SKM-1 treated with dmso at 0.1 percent for 144 hours (cell line): ENCODE data around the gene ALG13.
"Not testable (repeated sequence)": the region's sequence is repeated elsewhere in the genome, so short reads cannot be mapped to it uniquely, and the experiment has no call there.

Experiments
- DNase-seq: peaks from one replicate; lab custom pipeline; 2025; ENCODE audit not compliant: unreplicated experiment; lab: John Stamatoyannopoulos, UW

The ALG13 gene

GRCh38 chrX:111756486-111756885, 75.5 kb downstream of the ALG13 start:
- DNase-seq: no peak

- no peak for DNase-seq
These were observed 78.7 kb downstream of the ALG13 start for GRCh38 chrX:111759686-111760085.

GRCh38 chrX:111761578-111762135, 80.7 kb downstream of the ALG13 start:
- DNase-seq: no peak

- DNase-seq: no peak
These were observed 97.6 kb downstream of the ALG13 start for GRCh38 chrX:111778591-111778990.

GRCh38 chrX:111779582-111779981, 98.6 kb downstream of the ALG13 start:
- peak; percentile 18 for DNase-seq

GRCh38 chrX:111784667-111785066, 103.7 kb downstream of the ALG13 start:
- DNase-seq: no peak

- not testable (repeated sequence) for DNase-seq
These were observed 109.1 kb downstream of the ALG13 start for GRCh38 chrX:111790054-111790453.
